Measurements from ENCODE around the gene HSPB2.

HSPB2 gene

DNA sequence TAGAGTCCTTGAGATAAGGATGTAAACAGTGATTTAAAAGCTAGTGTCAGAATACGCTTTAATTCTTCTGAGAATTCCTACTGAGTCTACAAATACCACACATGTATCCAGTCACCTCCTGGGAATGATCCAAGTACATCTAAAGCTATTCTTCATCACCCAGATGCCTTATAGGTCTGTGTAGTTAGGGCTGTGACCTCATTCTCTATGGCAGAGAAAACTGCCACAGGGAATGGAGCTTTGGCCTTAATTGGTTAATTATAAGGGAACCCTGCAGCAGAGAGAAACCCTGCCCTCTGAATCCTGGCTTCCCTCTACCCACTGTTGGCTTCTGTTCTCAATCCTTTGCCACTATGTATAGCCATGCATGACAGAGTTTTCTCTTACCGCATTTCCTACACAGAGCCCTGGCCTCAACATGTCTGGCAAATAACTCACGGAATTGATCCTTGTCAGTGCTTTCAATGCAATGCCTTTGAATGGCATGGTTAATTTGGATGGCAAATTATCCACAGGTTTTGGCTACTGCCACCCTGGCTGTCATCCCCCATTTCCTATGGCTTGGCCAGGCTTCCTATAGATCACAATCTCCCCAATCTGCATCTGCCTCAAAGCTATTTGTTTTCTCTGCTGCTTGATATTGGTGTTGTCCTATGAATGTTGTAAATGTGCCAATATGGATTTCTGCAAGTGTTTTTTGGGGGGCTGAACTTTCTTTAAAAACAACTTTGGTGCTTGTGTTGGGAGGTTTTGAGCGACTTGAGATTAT is 27.5 kb downstream of the HSPB2 start:
- peak; percentile 60 for DNase-seq (ENCODE audit: low read depth)

DNA sequence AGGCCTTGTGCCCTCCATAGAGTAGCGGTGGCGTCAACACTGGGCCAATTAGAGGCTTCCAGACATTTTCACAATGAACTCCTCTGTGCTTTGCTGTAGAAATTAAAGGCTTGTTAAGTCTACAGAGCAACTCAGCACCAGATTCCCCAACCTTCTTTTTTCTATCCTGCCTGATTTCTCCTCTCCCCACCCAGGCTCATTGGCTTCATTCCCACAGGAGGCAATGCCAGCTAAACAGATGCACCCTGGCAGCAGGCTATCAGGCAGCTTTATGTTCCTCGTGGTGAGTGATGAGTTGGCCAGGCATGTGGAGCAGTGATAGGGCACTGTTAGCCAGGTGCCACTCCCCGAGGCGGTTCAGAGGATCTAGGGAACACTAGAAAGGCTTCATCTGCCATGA is 29.4 kb downstream of the HSPB2 start:
- DNase-seq (ENCODE audit: low read depth), result no peak

DNA sequence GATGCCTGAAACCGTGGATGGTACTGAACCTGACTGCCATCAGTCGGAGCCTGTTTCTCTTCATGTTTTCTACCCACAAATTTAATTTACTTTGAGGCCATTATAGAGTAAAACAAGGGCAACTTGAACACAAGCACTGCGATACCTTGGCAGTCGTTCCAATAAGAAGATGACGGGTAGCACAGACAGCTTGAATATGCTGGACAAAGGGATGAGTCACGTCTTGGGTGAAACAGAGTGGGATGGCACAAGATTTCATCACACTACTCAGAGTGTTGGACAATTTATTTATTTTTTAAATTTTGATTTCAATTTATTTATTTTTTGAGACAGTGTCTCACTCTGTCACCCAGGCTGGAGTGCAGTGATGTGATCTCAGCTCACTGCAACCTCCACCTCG is 30.3 kb downstream of the HSPB2 start:
- DNase-seq (ENCODE audit: low read depth), result peak; percentile 90

DNA sequence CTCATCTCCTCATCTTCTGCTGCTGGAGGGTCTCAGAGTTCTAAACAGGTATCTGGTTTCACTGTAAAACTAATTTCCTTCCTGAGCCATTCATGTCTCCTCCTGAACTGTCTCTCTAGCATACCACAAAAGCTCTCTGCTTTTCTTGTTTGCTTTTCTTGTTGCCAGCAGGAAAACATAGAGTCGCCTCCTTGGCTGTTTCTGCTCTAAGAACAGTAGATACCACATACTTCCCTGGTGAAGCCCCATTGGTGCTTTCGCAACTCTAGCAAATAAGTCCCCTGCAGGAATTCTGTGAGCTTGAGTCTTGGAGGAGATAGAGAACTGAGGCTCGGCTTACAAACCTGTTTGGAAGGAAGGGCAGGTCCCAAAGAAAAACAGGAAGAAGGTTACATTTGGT is 31.6 kb downstream of the HSPB2 start:
- DNase-seq (ENCODE audit: low read depth), result peak; percentile 78

DNA sequence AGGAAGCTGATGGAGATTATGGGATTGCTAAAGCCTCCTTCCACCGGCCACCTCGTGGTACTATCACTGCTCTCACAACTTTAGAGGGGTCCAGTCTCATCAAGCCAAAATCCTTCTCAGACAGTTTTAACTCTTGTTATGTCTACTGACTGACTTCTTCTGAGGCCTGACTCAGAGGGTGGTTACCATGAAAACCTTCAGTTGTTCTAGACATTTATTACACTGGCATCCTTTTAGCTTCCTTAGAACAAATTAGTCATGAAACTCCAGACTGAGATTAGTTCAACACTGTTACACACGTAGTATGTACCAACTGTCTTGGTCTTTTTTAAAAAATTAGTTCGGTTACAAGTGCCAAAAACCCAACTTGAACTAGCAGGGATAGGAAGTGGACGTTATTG is 32.1 kb downstream of the HSPB2 start:
- peak; percentile 86 for DNase-seq (ENCODE audit: low read depth)

DNA sequence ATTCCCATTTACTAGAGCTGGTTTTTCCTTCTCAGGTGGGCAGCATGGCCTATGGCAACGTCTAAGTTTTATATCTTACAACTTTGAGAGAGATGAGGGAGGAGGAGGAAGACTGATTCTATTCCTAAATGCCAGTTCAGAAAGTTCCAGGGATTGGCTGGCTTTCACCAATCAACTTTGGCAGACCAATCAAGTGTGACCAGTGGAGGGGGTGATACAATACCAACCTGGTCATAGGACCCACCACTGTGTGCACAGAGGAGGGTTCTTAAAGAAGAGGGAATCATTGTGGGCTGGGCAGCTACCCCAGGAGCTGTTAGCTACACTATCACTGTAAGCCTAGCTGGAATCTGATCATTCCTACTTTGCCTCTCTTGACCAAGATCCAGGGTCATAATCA is 32.7 kb downstream of the HSPB2 start:
- DNase-seq (ENCODE audit: low read depth), result no peak

DNA sequence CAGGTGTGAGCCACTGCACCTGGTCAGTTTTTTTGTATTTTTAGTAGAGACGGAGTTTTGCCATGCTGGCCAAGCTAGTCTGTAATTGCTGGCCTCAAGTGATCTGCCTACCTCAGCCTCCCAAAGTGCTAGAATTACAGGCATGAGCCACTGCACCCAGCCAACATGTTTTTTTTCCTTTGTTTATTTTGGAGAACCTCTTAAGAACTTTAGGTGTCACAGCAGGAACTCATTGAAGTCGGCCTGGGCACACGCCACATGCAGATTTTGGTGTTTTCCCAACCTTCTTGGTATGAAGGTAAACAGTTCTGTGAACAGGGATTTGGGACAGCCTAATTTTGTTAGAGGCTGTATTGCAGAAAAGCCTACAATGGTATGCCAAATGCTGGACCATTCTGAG is 34.0 kb downstream of the HSPB2 start:
- no peak for DNase-seq (ENCODE audit: low read depth)

DNA sequence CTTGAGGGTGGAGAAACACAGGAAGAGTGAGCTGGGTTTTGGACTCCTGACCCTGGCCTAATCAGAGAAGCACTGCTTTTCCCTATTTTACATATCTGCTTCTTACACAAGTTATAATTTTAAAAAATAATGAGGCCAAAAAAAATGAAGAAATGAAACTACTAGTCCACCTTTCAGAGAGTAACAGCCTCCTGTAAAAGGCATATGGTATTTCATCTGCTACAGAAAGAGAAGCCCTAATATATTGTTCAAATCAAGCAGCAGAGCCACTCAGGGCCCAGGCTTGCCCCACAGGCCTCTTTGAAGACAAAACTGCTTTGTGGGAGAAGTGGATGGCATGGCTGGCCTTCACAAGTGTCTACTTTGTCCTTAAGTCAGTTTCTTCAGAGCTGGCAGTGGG is 34.6 kb downstream of the HSPB2 start:
- DNase-seq (ENCODE audit: low read depth), result no peak

DNA sequence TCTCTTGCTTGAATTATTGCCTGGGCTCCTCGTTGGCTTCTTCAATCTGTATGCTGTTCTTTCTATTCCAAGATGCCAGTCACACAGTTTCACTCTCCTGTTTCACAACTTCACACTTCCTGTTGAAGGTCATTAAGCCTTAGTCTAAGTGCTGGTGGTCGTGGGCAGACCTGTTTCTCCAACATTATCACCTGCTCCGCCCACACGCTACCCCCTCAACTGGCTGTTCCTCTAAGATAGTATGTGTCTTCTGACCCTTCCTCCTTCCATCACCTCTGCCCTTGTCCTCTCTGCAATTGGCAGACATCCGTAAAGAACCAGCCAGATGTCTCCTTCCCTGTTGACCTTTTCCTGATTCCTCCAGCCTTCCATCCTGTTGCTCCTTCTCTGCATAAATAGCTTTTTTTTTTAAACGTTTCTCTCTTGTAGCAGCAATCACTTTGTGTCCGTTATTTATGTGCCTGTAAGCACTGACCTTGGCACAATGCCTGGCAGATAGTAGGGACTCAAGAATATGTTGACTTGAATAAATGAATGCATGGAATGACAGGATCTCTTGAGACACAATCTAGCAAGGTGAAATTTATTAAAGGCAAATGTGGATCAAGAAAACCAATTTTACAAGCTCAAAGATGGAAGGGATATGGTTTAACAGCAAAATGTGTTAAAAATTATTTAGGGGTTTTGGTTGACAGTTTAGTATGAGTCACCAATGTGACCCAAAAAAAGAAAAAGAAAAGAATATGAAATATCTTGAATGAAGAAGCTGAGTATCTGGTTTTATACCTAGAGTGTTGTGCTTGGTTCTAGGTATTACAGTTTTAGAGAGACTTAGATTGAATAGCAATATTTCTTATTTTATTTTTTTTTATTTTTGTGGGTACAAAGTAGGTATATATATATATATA is 37.2 kb downstream of the HSPB2 start:
- DNase-seq (ENCODE audit: low read depth), result no peak

DNA sequence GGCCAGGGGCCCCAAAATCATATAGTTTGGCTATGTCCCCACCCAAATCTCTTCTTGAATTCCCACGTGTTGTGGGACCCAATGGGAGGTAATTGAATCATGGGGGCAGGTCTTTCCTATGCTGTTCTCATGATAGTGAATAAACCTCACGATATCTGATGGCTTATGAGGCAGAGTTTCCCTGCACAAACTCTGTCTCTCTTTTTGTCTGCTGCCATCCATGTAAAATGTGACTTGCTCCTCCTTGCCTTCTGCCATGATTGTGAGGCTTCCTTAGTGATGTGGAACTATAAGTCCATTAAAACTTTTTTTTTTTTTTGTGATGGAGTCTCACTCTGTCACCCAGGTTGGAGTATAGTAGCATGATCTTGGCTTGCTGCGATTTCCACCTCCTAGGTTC is 39.0 kb downstream of the HSPB2 start:
- DNase-seq (ENCODE audit: low read depth), result no peak

DNA sequence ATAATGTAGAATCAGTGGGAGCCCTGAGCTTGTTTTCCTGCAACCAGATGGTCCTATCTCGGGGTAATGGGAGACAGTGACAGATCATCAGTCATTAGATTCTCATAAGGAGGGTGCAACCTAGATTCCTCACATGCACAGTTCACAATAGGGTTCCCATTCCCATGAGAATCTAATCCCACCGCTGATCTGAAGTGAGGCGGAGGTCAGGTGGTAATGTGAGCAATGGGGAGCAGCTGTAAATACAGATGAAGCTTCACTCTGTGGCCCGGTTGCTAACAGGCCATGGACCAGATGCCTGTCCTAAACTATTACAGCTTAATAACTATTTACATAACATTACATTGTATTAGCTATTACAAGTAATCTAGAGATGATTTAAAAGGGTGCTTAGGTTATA is 41.6 kb downstream of the HSPB2 start:
- no peak for DNase-seq (ENCODE audit: low read depth)

DNA sequence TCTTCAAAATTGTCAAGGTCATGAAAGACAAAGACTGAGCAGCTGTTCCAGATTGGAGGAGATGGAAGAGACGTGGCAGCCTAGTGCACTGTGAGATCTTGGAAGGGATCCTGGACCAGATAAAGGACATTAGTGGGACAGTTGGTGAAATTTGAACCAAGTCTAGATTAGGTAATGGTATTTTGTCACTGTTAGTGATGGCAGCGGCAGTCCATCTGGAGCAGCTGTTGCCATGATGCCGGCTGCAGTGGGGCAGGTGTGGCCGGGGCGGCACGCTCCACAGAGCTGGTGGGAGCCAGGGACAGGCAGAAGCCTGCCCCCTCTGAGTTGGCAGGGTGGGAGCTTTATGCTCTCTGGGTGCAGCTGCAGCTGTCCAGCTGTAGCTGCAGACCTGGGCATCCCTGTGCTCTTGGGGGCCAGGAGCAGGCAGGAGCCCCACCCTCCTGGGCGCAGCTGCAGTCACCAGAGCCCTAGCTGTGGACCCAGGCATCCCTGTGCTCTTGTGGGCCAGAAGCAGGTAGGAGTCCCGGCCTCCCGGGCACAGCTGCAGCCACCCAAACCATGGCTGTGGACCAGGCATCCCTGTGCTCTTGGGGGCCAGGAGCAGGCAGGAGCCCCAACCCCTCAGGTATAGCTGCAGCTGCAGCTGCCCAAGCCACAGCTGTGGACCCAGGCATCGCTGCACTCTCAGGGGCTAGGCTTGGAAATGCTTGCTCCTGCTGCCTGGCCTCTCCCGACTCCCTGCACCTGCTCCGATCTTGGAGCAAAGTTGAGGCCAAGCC is 45.3 kb downstream of the HSPB2 start:
- DNase-seq (ENCODE audit: low read depth), result no peak

DNA sequence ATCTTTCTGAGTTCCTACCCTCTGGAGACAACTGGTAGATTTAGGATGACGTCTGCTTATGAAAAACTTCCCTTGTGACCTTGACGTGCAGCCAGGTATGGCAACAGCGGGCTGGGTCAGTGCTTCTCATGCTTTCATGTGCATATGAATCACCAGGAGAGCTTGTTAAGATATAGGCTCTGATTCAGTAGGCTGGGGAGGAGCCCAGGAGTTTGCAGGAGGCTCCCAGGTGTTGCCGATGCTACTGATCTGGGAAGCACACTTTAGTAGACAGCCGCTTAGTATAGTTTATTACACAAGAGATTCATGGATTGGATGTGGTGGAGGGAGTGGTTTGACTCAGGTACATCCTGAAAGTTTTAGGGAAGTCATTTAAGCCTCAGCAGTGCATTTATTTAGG is 48.4 kb downstream of the HSPB2 start:
- no peak for DNase-seq (ENCODE audit: low read depth)

DNA sequence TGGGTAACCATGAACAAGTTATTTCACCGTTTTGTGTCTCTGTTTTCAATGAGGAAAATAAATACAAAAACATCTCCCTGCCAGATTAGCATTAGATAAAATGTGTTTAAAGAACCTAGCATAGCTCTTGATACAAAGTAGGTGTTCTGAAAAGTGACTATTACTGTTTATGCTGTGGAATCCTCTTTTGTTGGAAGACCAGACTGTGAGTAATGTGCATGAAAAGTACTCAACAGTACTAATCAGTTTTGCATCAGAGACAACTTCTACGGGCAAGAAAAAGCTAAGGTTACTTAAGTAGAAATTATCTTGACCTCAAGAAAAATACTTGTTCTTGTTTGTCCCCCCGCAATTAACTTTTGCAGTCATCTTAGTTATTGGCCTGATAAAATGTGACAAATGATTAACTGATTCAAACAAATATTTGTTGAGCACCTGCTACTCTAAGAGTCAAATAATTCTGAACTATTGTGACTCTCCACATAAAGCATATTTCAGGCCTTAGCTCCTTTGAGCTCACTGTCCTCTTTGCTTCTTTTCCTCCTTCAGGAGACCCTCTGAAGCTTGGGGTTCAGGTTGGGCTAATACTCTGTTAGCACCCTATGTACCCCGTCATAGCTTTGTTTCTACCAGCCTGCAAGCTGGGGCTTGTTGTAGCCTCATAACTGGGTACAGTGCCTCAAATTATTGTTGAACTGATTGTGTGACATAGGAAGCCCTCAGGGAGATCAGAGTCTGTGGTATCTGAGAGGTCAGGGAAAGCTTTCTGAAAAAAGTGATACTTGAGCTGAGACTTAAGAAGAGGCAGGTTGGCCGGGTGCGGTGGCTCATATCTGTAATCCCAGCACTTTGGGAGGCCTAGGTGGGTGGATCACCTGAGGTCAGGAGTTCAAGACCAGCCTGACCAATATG is 49.1 kb downstream of the HSPB2 start:
- no peak for DNase-seq (ENCODE audit: low read depth)

Measured in fibroblast of the conjunctiva (primary cell).